Measurements from ENCODE around the gene ATP6V0D1. TPM values are rescaled to one million over a fixed set of nuclear protein-coding genes. Genes with fewer than 3 reads are reported as not detected.

The ATP6V0D1 gene
- total and polyA plus RNA-seq, 2 of the 4 experiments (the other 2 are of a cell fraction) = 112 to 124 TPM

GRCh38 chr16:67399749-67400704 is 80.9 kb downstream of the ATP6V0D1 start:
- Histone ChIP-seq H3K4me3 (ENCODE audit: insufficient read depth, low read depth, low read length) (no peak overlapping the region), H2BK20ac (ENCODE audit: low read depth, low read length) (no peak overlapping the region), H2BK5ac (ENCODE audit: low read depth, low read length, poor library complexity, severe bottlenecking) (no peak overlapping the region), H4K20me1 (ENCODE audit: insufficient read depth, low read length) (no peaks in the 10 kb centered on the region), H3K27me3 (ENCODE audit: control insufficient read depth, insufficient read depth, low read length) (no peaks in the 10 kb centered on the region), H3K56ac (ENCODE audit: extremely low read depth, insufficient read depth, low read length) (no peak overlapping the region), H2AK9ac (replicated peaks; ENCODE audit: low read depth, low read length, poor library complexity) (peak overlapping the region; percentile 15), H3K4me1 (ENCODE audit: control insufficient read depth, insufficient read depth, low read length) (peaks cover 11% of the 10 kb centered on the region), H3K14ac (replicated peaks; ENCODE audit: low read depth, low read length) (no peak overlapping the region), H2BK120ac (ENCODE audit: low read depth, low read length) (no peak overlapping the region), H3K4me2 (ENCODE audit: low read depth, low read length) (no peak overlapping the region), H2AK5ac (ENCODE audit: low read depth, low read length) (no peak overlapping the region), H3K27ac (ENCODE audit: insufficient read depth, low read length) (no peak overlapping the region), H2BK15ac (ENCODE audit: low read depth, low read length) (no peak overlapping the region), H3K4ac (ENCODE audit: low read depth, low read length) (no peak overlapping the region), H3K79me1 (ENCODE audit: low read depth in 1 of 2, low read length in 2 of 2) (no peaks in the 10 kb centered on the region; a peak in 1 of 4 replicates), H3K36me3 (ENCODE audit: control insufficient read depth, insufficient read depth, low read length) (no peaks in the 10 kb centered on the region), H4K91ac (ENCODE audit: insufficient read depth, low read depth, low read length) (no peak overlapping the region), H4K8ac (ENCODE audit: low read depth in 2 of 2, low read length in 2 of 2) (no peak overlapping the region), H3K18ac (ENCODE audit: low read depth, low read length) (no peak overlapping the region), H3K9ac (ENCODE audit: low read depth, low read length) (no peak overlapping the region), H3K9me1 (ENCODE audit: insufficient read depth, low read length) (no peaks in the 10 kb centered on the region), H3K9me3 (ENCODE audit: control insufficient read depth, insufficient read depth, low read length) (no peaks in the 10 kb centered on the region), H2AFZ (replicated peaks; ENCODE audit: low read length, poor library complexity) (peak overlapping the region; percentile 53), H4K5ac (ENCODE audit: low read depth, low read length) (no peak overlapping the region), H3K23ac (ENCODE audit: low read depth, low read length) (no peak overlapping the region)
- 6% methylated on average over 2 of the region's 19 CpGs; no CpG with 5 or more reads in 1 of the 2 experiments for WGBS, 2 experiments (ENCODE audit: extremely low coverage in 2 of 2, insufficient read length in 1 of 2)
- ATAC-seq (ENCODE audit: low read depth) = no peak
- in situ Hi-C loops (cut with MboI; ENCODE audit: low sequenced_read_pairs) (no loop called here), dilution Hi-C loops (cut with HindIII; ENCODE audit: low sequenced_read_pairs, unreplicated experiment) (no loop called here), intact Hi-C loops (cut with micrococcal nuclease) (loop anchor here (2.0 kb wide), 1 partner anchor 139 kb away; no protein-coding TSS in a partner anchor)
- no peak for DNase-seq
- no TSS peak for BruUV-seq (replicated peaks)
- ChIA-PET POLR2A (ENCODE audit: unreplicated experiment) (no interaction called here), CTCF (interaction anchor here (0.6 to 1.3 kb wide), 12 partner anchors 8 to 391 kb away, joined by 3 to 7 read pairs (median 4); no protein-coding TSS in a partner anchor)
- TF ChIP-seq FOS (IDR thresholded peaks at IDR 0.05; ENCODE audit: low read depth, low read length) (no peak), BHLHE40 (IDR thresholded peaks at IDR 0.05; ENCODE audit: low read depth, low read length) (no peak), MXI1 (IDR thresholded peaks at IDR 0.05; ENCODE audit: borderline replicate concordance, low read depth, low read length) (no peak), MAZ (IDR thresholded peaks at IDR 0.05; ENCODE audit: borderline replicate concordance, low read depth, low read length) (no peak), CHD1 (IDR thresholded peaks at IDR 0.05; ENCODE audit: low read depth, low read length) (no peak), ELK1 (IDR thresholded peaks at IDR 0.05; ENCODE audit: borderline replicate concordance, low read depth, low read length) (no peak), CTCF (conservative IDR thresholded peaks at IDR 0.05; ENCODE audit: low read depth, low read length) (no peak), RCOR1 (IDR thresholded peaks at IDR 0.05; ENCODE audit: insufficient replicate concordance, low read length) (no peak), USF2 (IDR thresholded peaks at IDR 0.05; ENCODE audit: low read depth, low read length) (no peak), RFX5 (IDR thresholded peaks at IDR 0.05; ENCODE audit: low read depth, low read length) (no peak), SMC3 (IDR thresholded peaks at IDR 0.05; ENCODE audit: low read depth, low read length) (no peak), RAD21 (IDR thresholded peaks at IDR 0.05; ENCODE audit: low read length) (no peak), POLR2A (IDR thresholded peaks at IDR 0.05; ENCODE audit: low read depth, low read length) (no peak), NFE2L2 (IDR thresholded peaks at IDR 0.05; ENCODE audit: low read depth, low read length) (no peak)
